ENCODE results near the gene UBE4B.
"Not testable (repeated sequence)": the region's sequence is repeated elsewhere in the genome, so short reads cannot be mapped to it uniquely, and the experiment has no call there.

UBE4B gene

GRCh38 chr1:10060311-10061100 is 27.7 kb downstream of the UBE4B start:
- H3K4me1 ChIP-seq (ENCODE audit: insufficient read depth, low read length), result peaks cover 27% of the 10 kb centered on the region

GRCh38 chr1:10061276-10061675 is 28.5 kb downstream of the UBE4B start:
- no peaks in the 10 kb centered on the region for H3K9me3 ChIP-seq (ENCODE audit: low read length)
- H3K27me3 ChIP-seq (ENCODE audit: control insufficient read depth in 1 of 2, insufficient read depth in 2 of 2, low read length in 2 of 2), result no peaks in the 10 kb centered on the region
- H3K4me3 ChIP-seq (ENCODE audit: low read depth in 1 of 2, low read length in 2 of 2), result no peak overlapping the region
- no peak overlapping the region for H3K27ac ChIP-seq (ENCODE audit: low read depth, low read length)
- no peaks in the 10 kb centered on the region for H3K36me3 ChIP-seq (ENCODE audit: insufficient read depth, low read length)
- H3K4me1 ChIP-seq (ENCODE audit: insufficient read depth, low read length), result peaks cover 24% of the 10 kb centered on the region
- no peak overlapping the region for H3K9ac ChIP-seq (ENCODE audit: low read length)

More at GRCh38 chr1:10060311-10061100, 27.7 kb downstream of the UBE4B start:
- Histone ChIP-seq H3K9me3 (ENCODE audit: low read length) (no peaks in the 10 kb centered on the region), H3K27me3 (ENCODE audit: control insufficient read depth in 1 of 2, insufficient read depth in 2 of 2, low read length in 2 of 2) (no peaks in the 10 kb centered on the region), H3K36me3 (ENCODE audit: insufficient read depth, low read length) (no peaks in the 10 kb centered on the region), H3K9ac (ENCODE audit: low read length) (no peak overlapping the region), H3K27ac (ENCODE audit: low read depth, low read length) (no peak overlapping the region), H3K4me3 (ENCODE audit: low read depth in 1 of 2, low read length in 2 of 2) (no peak overlapping the region)

GRCh38 chr1:10063878-10064277 is 31.1 kb downstream of the UBE4B start:
- Histone ChIP-seq H3K4me1 (ENCODE audit: insufficient read depth, low read length) (peaks cover 25% of the 10 kb centered on the region), H3K4me3 (ENCODE audit: low read depth in 1 of 2, low read length in 2 of 2) (no peak overlapping the region), H3K27ac (ENCODE audit: low read depth, low read length) (no peak overlapping the region), H3K27me3 (ENCODE audit: control insufficient read depth in 1 of 2, insufficient read depth in 2 of 2, low read length in 2 of 2) (no peaks in the 10 kb centered on the region), H3K36me3 (ENCODE audit: insufficient read depth, low read length) (no peaks in the 10 kb centered on the region), H3K9ac (ENCODE audit: low read length) (no peak overlapping the region), H3K9me3 (ENCODE audit: low read length) (no peaks in the 10 kb centered on the region)

- Histone ChIP-seq H3K4me1 (ENCODE audit: insufficient read depth, low read length) (peaks cover 32% of the 10 kb centered on the region), H3K27ac (ENCODE audit: low read depth, low read length) (no peak overlapping the region), H3K9ac (ENCODE audit: low read length) (no peak overlapping the region), H3K36me3 (ENCODE audit: insufficient read depth, low read length) (no peaks in the 10 kb centered on the region), H3K27me3 (ENCODE audit: control insufficient read depth in 1 of 2, insufficient read depth in 2 of 2, low read length in 2 of 2) (no peaks in the 10 kb centered on the region), H3K4me3 (ENCODE audit: low read depth in 1 of 2, low read length in 2 of 2) (no peak overlapping the region), H3K9me3 (ENCODE audit: low read length) (no peaks in the 10 kb centered on the region)
These were observed 31.9 kb downstream of the UBE4B start for GRCh38 chr1:10064416-10065343.

- Histone ChIP-seq H3K9ac (ENCODE audit: low read length) (no peak overlapping the region), H3K4me1 (ENCODE audit: insufficient read depth, low read length) (peaks cover 32% of the 10 kb centered on the region), H3K9me3 (ENCODE audit: low read length) (no peaks in the 10 kb centered on the region), H3K36me3 (ENCODE audit: insufficient read depth, low read length) (no peaks in the 10 kb centered on the region), H3K27ac (ENCODE audit: low read depth, low read length) (no peak overlapping the region), H3K27me3 (ENCODE audit: control insufficient read depth in 1 of 2, insufficient read depth in 2 of 2, low read length in 2 of 2) (no peaks in the 10 kb centered on the region), H3K4me3 (ENCODE audit: low read depth in 1 of 2, low read length in 2 of 2) (no peak overlapping the region)
These were observed 32.6 kb downstream of the UBE4B start for GRCh38 chr1:10065344-10065685.

GRCh38 chr1:10065760-10066159 is 33.0 kb downstream of the UBE4B start:
- Histone ChIP-seq H3K27me3 (ENCODE audit: control insufficient read depth in 1 of 2, insufficient read depth in 2 of 2, low read length in 2 of 2) (no peaks in the 10 kb centered on the region), H3K27ac (ENCODE audit: low read depth, low read length) (no peak overlapping the region), H3K9me3 (ENCODE audit: low read length) (no peaks in the 10 kb centered on the region), H3K36me3 (ENCODE audit: insufficient read depth, low read length) (no peaks in the 10 kb centered on the region), H3K9ac (ENCODE audit: low read length) (no peak overlapping the region), H3K4me1 (ENCODE audit: insufficient read depth, low read length) (peaks cover 32% of the 10 kb centered on the region), H3K4me3 (ENCODE audit: low read depth in 1 of 2, low read length in 2 of 2) (no peak overlapping the region)

- Histone ChIP-seq H3K4me3 (ENCODE audit: low read depth in 1 of 2, low read length in 2 of 2) (no peak overlapping the region), H3K36me3 (ENCODE audit: insufficient read depth, low read length) (no peaks in the 10 kb centered on the region), H3K27me3 (ENCODE audit: control insufficient read depth in 1 of 2, insufficient read depth in 2 of 2, low read length in 2 of 2) (no peaks in the 10 kb centered on the region), H3K9ac (ENCODE audit: low read length) (no peak overlapping the region), H3K27ac (ENCODE audit: low read depth, low read length) (no peak overlapping the region), H3K4me1 (ENCODE audit: insufficient read depth, low read length) (peaks cover 32% of the 10 kb centered on the region), H3K9me3 (ENCODE audit: low read length) (no peaks in the 10 kb centered on the region)
These were observed 36.0 kb downstream of the UBE4B start for GRCh38 chr1:10068605-10069294.

- Histone ChIP-seq H3K9ac (ENCODE audit: low read length) (no peak overlapping the region), H3K9me3 (ENCODE audit: low read length) (no peaks in the 10 kb centered on the region), H3K36me3 (ENCODE audit: insufficient read depth, low read length) (no peaks in the 10 kb centered on the region), H3K4me3 (ENCODE audit: low read depth in 1 of 2, low read length in 2 of 2) (no peak overlapping the region), H3K4me1 (ENCODE audit: insufficient read depth, low read length) (peaks cover 45% of the 10 kb centered on the region), H3K27me3 (ENCODE audit: control insufficient read depth in 1 of 2, insufficient read depth in 2 of 2, low read length in 2 of 2) (no peaks in the 10 kb centered on the region), H3K27ac (ENCODE audit: low read depth, low read length) (no peak overlapping the region)
These were observed 37.4 kb downstream of the UBE4B start for GRCh38 chr1:10070206-10070605.

GRCh38 chr1:10071640-10072039 is 38.9 kb downstream of the UBE4B start:
- H3K27me3 ChIP-seq (ENCODE audit: control insufficient read depth in 1 of 2, insufficient read depth in 2 of 2, low read length in 2 of 2), result no peaks in the 10 kb centered on the region
- no peak overlapping the region for H3K9ac ChIP-seq (ENCODE audit: low read length)
- no peak overlapping the region for H3K27ac ChIP-seq (ENCODE audit: low read depth, low read length)
- H3K36me3 ChIP-seq (ENCODE audit: insufficient read depth, low read length), result no peaks in the 10 kb centered on the region
- peaks cover 40% of the 10 kb centered on the region for H3K4me1 ChIP-seq (ENCODE audit: insufficient read depth, low read length)
- H3K9me3 ChIP-seq (ENCODE audit: low read length), result no peaks in the 10 kb centered on the region
- no peak overlapping the region for H3K4me3 ChIP-seq (ENCODE audit: low read depth in 1 of 2, low read length in 2 of 2)

- not testable (repeated sequence) for H3K9ac ChIP-seq (ENCODE audit: low read length); H3K36me3 ChIP-seq (ENCODE audit: insufficient read depth, low read length); H3K27ac ChIP-seq (ENCODE audit: low read depth, low read length); H3K9me3 ChIP-seq (ENCODE audit: low read length); H3K4me3 ChIP-seq (ENCODE audit: low read depth in 1 of 2, low read length in 2 of 2); H3K27me3 ChIP-seq (ENCODE audit: control insufficient read depth in 1 of 2, insufficient read depth in 2 of 2, low read length in 2 of 2)
- peaks cover 32% of the 10 kb centered on the region for H3K4me1 ChIP-seq (ENCODE audit: insufficient read depth, low read length)
These were observed 40.6 kb downstream of the UBE4B start for GRCh38 chr1:10073371-10073770.

GRCh38 chr1:10074059-10074851 is 41.5 kb downstream of the UBE4B start:
- no peaks in the 10 kb centered on the region for H3K36me3 ChIP-seq (ENCODE audit: insufficient read depth, low read length)
- H3K27me3 ChIP-seq (ENCODE audit: control insufficient read depth in 1 of 2, insufficient read depth in 2 of 2, low read length in 2 of 2), result no peaks in the 10 kb centered on the region
- H3K4me3 ChIP-seq (ENCODE audit: low read depth in 1 of 2, low read length in 2 of 2), result no peak overlapping the region
- no peak overlapping the region for H3K27ac ChIP-seq (ENCODE audit: low read depth, low read length)
- H3K9ac ChIP-seq (ENCODE audit: low read length), result no peak overlapping the region
- peaks cover 23% of the 10 kb centered on the region for H3K4me1 ChIP-seq (ENCODE audit: insufficient read depth, low read length)
- H3K9me3 ChIP-seq (ENCODE audit: low read length), result no peaks in the 10 kb centered on the region
